Left ventricle myocardium inferior (tissue), 1 donor: ENCODE data around the gene NADSYN1. TPM values are rescaled to one million over a fixed set of nuclear protein-coding genes. Genes with fewer than 3 reads are reported as not detected.

ENCODE experiments used
- DNase-seq: peaks from one replicate; pipeline ENCODE4 v3.0.0-alpha.2; 2020
- H3K27ac ChIP-seq: fragments of 200-600 bp; replicated peaks from 2 replicates; pipeline ENCODE4 v1.8.0; 2021
- H3K27me3 ChIP-seq: fragments of 200-600 bp; 2 replicates; pipeline ENCODE4 v1.8.0; 2021; ENCODE audit warnings: low read depth
- H3K36me3 ChIP-seq: fragments of 200-600 bp; 2 replicates; pipeline ENCODE4 v1.8.0; 2021
- H3K4me1 ChIP-seq: fragments of 200-600 bp; 2 replicates; pipeline ENCODE4 v1.8.0; 2021
- H3K4me3 ChIP-seq: fragments of 200-600 bp; 2 replicates; pipeline ENCODE4 v1.8.0; 2021; ENCODE audit warnings: mild to moderate bottlenecking, moderate library complexity
- H3K9me3 ChIP-seq: fragments of 200-600 bp; replicated peaks from 2 replicates; pipeline ENCODE4 v1.8.0; 2021
- intact Hi-C: fragments of 100-400 bp; cut with micrococcal nuclease; formaldehyde crosslinking; loops from one replicate; pipeline ENCODE4 v1.11.0; 2022
- total RNA-seq: library from RNA; stranded (reverse); fragmentation: NEBNext Ultra II Directional; extraction: Animal tissue kit (Norgen Biotek cat#: 25700); gene quantifications from one replicate; pipeline ENCODE4 v1.2.1, GENCODE V29; 2021
- TF ChIP-seq, protein P1 (sequence below): fragments of 200-600 bp; IDR thresholded peaks from 2 replicates; pipeline ENCODE4 v1.8.0; 2021; ENCODE audit warnings: antibody characterized with exemption, mild to moderate bottlenecking, borderline replicate concordance
- donor health status: DM: no; HTN: yes; CAD: no; lungs with severe emphysema.

The NADSYN1 gene
- total RNA-seq, 1 donor from 2014 or later, result 17.5 TPM

DNA sequence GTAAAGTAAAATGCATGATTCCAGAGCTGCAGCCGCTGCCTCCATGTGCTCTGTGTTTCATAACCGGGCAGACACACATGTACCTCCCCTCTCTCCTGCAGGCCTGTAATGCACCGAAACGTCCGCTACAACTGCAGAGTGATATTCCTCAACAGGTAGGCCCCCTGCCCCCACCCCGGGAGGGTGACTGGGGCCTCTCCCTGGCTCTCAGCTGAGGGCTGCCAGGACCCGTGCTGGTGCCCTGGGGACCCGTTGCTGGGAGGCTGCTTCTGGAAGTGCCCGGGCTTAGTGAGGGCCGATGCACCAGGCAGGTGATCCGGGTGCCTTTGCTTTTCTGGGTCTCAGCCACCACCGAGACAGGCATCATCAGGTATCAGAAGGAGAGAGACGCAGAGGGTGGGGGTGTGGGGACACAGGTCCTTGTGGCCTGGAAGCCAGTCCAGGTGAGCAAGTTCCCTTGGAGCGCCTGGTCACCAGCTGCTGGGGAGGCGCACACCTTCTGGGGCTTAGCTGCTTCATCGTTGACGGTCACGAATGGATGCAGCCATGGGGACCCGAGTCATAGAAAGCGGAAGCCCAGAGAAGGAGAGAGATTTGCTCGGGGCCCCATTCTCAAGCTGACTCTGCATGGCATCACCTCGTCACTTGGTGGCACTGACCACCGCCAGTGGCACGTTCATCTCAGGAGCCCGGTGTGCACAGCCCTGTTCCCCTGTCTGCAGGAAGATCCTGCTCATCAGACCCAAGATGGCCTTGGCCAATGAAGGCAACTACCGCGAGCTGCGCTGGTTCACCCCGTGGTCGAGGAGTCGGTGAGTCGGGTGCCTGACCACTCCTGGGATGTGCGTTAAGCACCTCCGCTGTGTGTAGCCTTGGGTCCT is 10.6 kb downstream of the NADSYN1 start:
- intact Hi-C loops, result no loop called here
- DNase-seq, result no peak
- Histone ChIP-seq H3K4me3 (no peak overlapping the region), H3K4me1 (no peaks in the 10 kb centered on the region), H3K27me3 (no peaks in the 10 kb centered on the region), H3K27ac (no peak overlapping the region), H3K9me3 (no peaks in the 10 kb centered on the region), H3K36me3 (peaks cover 78% of the 10 kb centered on the region)
- TF ChIP-seq, protein P1, sequence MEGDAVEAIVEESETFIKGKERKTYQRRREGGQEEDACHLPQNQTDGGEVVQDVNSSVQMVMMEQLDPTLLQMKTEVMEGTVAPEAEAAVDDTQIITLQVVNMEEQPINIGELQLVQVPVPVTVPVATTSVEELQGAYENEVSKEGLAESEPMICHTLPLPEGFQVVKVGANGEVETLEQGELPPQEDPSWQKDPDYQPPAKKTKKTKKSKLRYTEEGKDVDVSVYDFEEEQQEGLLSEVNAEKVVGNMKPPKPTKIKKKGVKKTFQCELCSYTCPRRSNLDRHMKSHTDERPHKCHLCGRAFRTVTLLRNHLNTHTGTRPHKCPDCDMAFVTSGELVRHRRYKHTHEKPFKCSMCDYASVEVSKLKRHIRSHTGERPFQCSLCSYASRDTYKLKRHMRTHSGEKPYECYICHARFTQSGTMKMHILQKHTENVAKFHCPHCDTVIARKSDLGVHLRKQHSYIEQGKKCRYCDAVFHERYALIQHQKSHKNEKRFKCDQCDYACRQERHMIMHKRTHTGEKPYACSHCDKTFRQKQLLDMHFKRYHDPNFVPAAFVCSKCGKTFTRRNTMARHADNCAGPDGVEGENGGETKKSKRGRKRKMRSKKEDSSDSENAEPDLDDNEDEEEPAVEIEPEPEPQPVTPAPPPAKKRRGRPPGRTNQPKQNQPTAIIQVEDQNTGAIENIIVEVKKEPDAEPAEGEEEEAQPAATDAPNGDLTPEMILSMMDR, result no peak

DNA sequence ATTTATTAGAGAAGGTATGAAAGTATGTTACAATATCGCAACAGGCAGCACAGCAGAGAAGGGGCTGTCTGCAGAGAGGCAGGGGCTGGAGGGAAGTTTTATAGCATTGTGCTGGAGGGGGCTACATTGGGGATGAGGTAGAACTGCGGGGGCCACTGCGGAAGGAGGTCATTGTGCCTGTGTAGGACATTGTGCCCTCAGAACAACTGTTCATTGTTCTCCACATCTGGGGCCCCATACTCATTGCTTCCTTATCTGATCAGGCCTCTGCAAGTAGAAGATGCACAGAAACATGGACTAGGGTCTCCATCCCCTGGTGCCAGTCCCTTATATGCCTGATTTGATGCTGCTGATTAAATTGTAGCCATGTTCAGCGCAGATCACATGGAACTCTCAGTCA is 12.1 kb downstream of the NADSYN1 start:
- peaks cover 64% of the 10 kb centered on the region for H3K36me3 ChIP-seq

DNA sequence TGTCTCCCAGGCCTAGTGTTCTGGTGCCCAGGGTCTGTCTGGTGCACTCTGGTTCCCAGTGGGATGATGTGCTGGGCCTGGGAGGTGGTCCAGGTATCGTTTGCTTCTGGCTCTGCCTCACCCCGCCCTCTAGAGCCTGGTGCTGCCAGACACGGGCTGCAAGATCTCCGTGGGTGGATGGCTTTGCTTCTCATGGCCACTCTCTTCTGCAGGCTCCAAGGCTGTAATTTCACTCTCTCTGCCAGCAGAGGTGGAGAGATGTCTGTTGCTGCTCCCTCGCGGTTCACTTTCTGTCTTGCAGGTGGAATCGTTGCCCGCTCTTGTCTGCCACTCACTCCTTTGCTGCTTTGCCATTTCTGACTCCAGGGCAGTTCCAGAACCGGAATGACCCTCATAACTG is 13.4 kb downstream of the NADSYN1 start:
- H3K4me3 ChIP-seq, result no peak overlapping the region
- H3K27ac ChIP-seq, result no peak overlapping the region
- H3K9me3 ChIP-seq, result no peaks in the 10 kb centered on the region
- intact Hi-C loops, result no loop called here
- DNase-seq, result no peak
- no peaks in the 10 kb centered on the region for H3K27me3 ChIP-seq
- H3K36me3 ChIP-seq, result peaks cover 53% of the 10 kb centered on the region
- H3K4me1 ChIP-seq, result no peaks in the 10 kb centered on the region
- TF ChIP-seq, protein P1, result no peak

More for the DNA sequence above, 12.1 kb downstream of the NADSYN1 start:
- Histone ChIP-seq H3K9me3 (no peaks in the 10 kb centered on the region), H3K4me3 (no peak overlapping the region), H3K27me3 (no peaks in the 10 kb centered on the region), H3K4me1 (no peaks in the 10 kb centered on the region), H3K27ac (no peak overlapping the region)
- no peak for DNase-seq
- intact Hi-C loops, result no loop called here
- TF ChIP-seq, protein P1, result no peak

DNA sequence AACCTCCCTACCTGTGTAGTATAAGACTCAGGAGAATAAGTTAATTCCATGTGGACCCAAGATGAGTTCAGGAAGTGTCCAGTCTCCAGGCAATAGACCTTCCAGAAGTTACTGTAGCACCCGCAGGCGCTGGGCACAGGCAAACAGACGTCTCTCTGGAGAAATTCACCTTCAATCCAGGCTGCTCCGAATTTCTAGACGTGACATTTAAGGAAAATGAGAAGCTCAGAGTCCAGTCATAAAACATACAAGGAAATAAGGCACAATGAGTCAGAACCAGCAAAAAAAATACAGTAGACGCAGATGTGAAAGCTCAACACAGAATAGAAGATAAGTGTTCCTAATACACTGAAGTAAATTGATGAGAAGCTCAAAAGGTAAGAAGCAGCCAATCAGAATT is 14.2 kb downstream of the NADSYN1 start:
- Histone ChIP-seq H3K4me3 (no peak overlapping the region), H3K4me1 (no peaks in the 10 kb centered on the region), H3K9me3 (no peaks in the 10 kb centered on the region), H3K36me3 (peaks cover 53% of the 10 kb centered on the region), H3K27ac (no peak overlapping the region), H3K27me3 (no peaks in the 10 kb centered on the region)
- intact Hi-C loops, result no loop called here
- TF ChIP-seq, protein P1, result no peak
- no peak for DNase-seq

GRCh38 chr11:71470946-71471345 is 17.9 kb downstream of the NADSYN1 start:
- intact Hi-C loops, result no loop called here
- Histone ChIP-seq H3K4me1 (no peaks in the 10 kb centered on the region), H3K4me3 (no peak overlapping the region), H3K36me3 (peaks cover 67% of the 10 kb centered on the region), H3K9me3 (no peaks in the 10 kb centered on the region), H3K27ac (no peak overlapping the region), H3K27me3 (no peaks in the 10 kb centered on the region)
- DNase-seq, result no peak
- TF ChIP-seq, protein P1, result no peak
